Memory B cell (primary cell): Measurements from ENCODE around the gene SASH3.
A peak's percentile ranks its signal among the peaks of the same experiment; 100 is the strongest.

ENCODE experiments used
- ATAC-seq: fragments of 150-1000 bp; cut with Tn5 transposase; 2 replicates; pipeline ENCODE4 v1.10.0; 2021; ENCODE audit warnings: low read depth, mild to moderate bottlenecking, moderate library complexity
- DNase-seq, 2 donors: peaks; one replicate each; pipeline ENCODE4 v3.0.0; 2022; ENCODE audit warnings: low spot score in 2 of 2
- H3K27ac Mint-ChIP-seq: one replicate; pipeline ENCODE4 v1.8.0; 2022; ENCODE audit warnings: mild to moderate bottlenecking, moderate library complexity, mixed read lengths
- H3K27me3 Mint-ChIP-seq: one replicate; pipeline ENCODE4 v1.8.0; 2022; ENCODE audit warnings: mixed read lengths
- H3K36me3 Mint-ChIP-seq: one replicate; pipeline ENCODE4 v1.8.0; 2022; ENCODE audit warnings: mild to moderate bottlenecking, mixed read lengths
- H3K4me1 Mint-ChIP-seq: one replicate; pipeline ENCODE4 v1.8.0; 2022; ENCODE audit warnings: mixed read lengths
- H3K4me3 Mint-ChIP-seq: one replicate; pipeline ENCODE4 v1.8.0; 2022; ENCODE audit warnings: mild to moderate bottlenecking, moderate library complexity, mixed read lengths
- H3K9me3 Mint-ChIP-seq: one replicate; pipeline ENCODE4 v1.8.0; 2022; ENCODE audit warnings: mixed read lengths

The SASH3 gene

GRCh38 chrX:129825746-129826505 lies 46.2 kb downstream of the SASH3 start:
- no peaks in the 10 kb centered on the region for H3K9me3 Mint-ChIP-seq
- H3K36me3 Mint-ChIP-seq: peaks cover 5% of the 10 kb centered on the region
- peaks cover 5% of the 10 kb centered on the region for H3K4me1 Mint-ChIP-seq
- peak; percentile 66 for ATAC-seq
- DNase-seq: no peak
- H3K4me3 Mint-ChIP-seq: no peak overlapping the region
- no peaks in the 10 kb centered on the region for H3K27me3 Mint-ChIP-seq
- H3K27ac Mint-ChIP-seq: no peak overlapping the region

- Mint-ChIP-seq H3K9me3 (no peaks in the 10 kb centered on the region), H3K4me1 (peaks cover 5% of the 10 kb centered on the region), H3K4me3 (no peak overlapping the region), H3K27ac (peak overlapping the region; percentile 68), H3K27me3 (no peaks in the 10 kb centered on the region), H3K36me3 (peaks cover 5% of the 10 kb centered on the region)
- DNase-seq (no peak), ATAC-seq (no peak)
Observed at GRCh38 chrX:129830494-129830893, 50.7 kb downstream of the SASH3 start.

DNA sequence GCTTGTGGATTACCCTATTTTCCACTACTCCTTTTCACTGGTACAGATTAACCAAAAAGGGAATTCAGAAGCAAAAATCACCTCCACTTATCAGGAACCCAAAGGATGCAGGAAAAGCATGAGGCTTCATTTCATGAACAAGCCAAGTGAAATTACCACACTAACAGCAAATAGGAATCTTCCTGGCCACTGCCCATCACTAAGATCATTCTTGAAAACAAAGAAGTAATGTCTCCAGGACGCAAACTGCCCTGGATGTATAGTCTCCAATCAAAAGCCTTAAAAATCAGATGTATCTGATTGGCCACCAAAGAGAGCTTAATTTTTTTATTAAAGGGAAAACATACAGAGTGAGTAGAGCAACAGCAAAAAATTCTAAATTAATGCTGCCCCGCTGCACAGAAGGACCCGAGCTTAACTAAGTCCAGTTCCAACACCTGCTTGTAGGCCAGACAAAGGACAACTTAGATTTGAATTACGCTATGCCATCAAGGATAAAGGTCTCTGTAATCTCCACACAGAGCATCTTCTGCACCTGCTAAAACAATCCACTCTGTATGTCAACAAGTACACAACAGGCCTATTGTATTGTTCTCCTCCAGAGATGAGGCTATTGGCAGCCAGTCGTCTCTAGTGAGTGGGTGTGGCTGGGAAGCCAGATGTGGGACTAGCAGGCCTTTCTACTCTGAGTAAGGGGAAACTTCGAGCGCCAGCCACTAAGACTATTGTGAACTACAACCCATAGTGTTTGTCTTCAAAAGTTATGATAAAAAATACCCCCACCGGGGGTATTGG lies 51.5 kb downstream of the SASH3 start:
- Mint-ChIP-seq H3K27ac (peak overlapping the region; percentile 68), H3K27me3 (no peaks in the 10 kb centered on the region), H3K4me3 (no peak overlapping the region), H3K36me3 (peaks cover 5% of the 10 kb centered on the region), H3K9me3 (no peaks in the 10 kb centered on the region), H3K4me1 (peaks cover 1% of the 10 kb centered on the region)
- ATAC-seq (no peak), DNase-seq (no peak)

DNA sequence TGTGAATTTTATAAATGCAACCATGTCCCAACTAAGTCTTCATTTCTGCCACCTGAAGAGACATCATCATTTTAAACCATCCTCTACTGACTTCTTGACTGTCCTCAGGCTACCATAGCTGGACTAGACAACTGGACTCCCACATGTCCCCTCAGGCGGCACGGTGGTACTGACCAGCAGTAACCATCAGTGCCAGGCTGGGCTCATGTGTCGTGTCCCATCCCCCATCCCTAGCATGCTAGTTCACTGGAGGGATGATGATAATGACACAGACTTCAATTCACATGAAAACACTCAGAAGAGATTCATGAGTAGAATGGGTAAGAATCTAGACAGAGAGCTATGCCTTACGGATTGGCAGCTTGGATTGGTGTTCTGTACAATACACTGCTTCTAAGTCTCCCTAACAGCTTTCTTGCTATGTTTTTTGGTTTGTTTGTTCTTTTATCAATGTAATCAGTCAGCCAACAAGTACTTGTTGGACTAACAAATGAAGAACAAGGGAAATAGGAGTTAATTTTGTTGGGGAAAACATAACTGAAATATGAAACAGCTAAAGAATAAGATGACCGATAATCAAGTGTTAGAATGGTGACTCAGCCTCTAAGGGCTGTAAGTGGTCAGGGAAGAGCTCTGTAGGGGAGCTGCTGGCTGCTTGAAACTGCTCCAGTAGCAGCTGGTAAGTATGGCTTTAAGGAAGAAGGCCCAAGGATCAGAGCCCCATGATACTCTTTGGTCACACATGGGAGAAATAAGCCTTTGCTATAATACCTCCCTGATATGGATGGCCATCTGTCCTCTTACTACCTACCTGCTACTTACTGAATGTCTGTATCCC lies 53.6 kb downstream of the SASH3 start:
- Mint-ChIP-seq H3K4me1 (no peaks in the 10 kb centered on the region), H3K27ac (no peak overlapping the region), H3K4me3 (no peak overlapping the region), H3K27me3 (no peaks in the 10 kb centered on the region), H3K9me3 (no peaks in the 10 kb centered on the region), H3K36me3 (peaks cover 2% of the 10 kb centered on the region)
- no peak for ATAC-seq
- DNase-seq: no peak

- DNase-seq: no peak
- no peak overlapping the region for H3K27ac Mint-ChIP-seq
- H3K4me1 Mint-ChIP-seq: peaks cover 3% of the 10 kb centered on the region
- no peak for ATAC-seq
- H3K4me3 Mint-ChIP-seq: no peak overlapping the region
- peaks cover 2% of the 10 kb centered on the region for H3K36me3 Mint-ChIP-seq
- no peaks in the 10 kb centered on the region for H3K27me3 Mint-ChIP-seq
- H3K9me3 Mint-ChIP-seq: no peaks in the 10 kb centered on the region
Observed at GRCh38 chrX:129836827-129837226, 57.1 kb downstream of the SASH3 start.

DNA sequence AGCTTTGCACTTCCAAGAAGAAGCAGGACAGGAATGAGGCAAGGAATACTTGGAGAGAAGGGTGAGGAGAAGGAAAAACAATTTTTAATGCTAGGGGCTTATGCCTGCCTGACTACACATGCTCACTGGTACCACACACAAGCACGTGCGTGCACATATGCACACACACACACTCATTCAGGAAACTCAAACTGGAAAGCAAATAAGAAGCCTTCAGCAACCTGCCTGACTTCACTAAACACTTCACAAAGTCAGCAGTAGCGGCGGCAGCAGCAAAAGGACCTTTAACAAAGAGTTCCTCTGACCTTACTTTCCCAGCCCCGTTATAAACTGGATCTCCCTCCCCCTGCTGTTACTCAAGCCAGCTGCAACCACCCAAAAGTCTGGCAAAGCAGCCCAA lies 60.6 kb downstream of the SASH3 start:
- DNase-seq (no peak), ATAC-seq (no peak)
- no peak overlapping the region for H3K4me3 Mint-ChIP-seq
- peaks cover 2% of the 10 kb centered on the region for H3K36me3 Mint-ChIP-seq
- peaks cover 6% of the 10 kb centered on the region for H3K4me1 Mint-ChIP-seq
- H3K9me3 Mint-ChIP-seq: no peaks in the 10 kb centered on the region
- H3K27me3 Mint-ChIP-seq: peaks cover 1% of the 10 kb centered on the region
- no peak overlapping the region for H3K27ac Mint-ChIP-seq

- no peaks in the 10 kb centered on the region for H3K9me3 Mint-ChIP-seq
- peaks cover 6% of the 10 kb centered on the region for H3K4me1 Mint-ChIP-seq
- H3K4me3 Mint-ChIP-seq: peak overlapping the region; percentile 92
- no peak overlapping the region for H3K27ac Mint-ChIP-seq
- no peaks in the 10 kb centered on the region for H3K36me3 Mint-ChIP-seq
- peaks cover 3% of the 10 kb centered on the region for H3K27me3 Mint-ChIP-seq
- ATAC-seq: no peak
- DNase-seq: no peak
Observed at GRCh38 chrX:129842510-129843208, 62.9 kb downstream of the SASH3 start.

- Mint-ChIP-seq H3K9me3 (no peaks in the 10 kb centered on the region), H3K27me3 (peaks cover 3% of the 10 kb centered on the region), H3K4me1 (peaks cover 6% of the 10 kb centered on the region), H3K27ac (no peak overlapping the region), H3K4me3 (peak overlapping the region; percentile 92), H3K36me3 (no peaks in the 10 kb centered on the region)
- DNase-seq: no peak
- no peak for ATAC-seq
Observed at GRCh38 chrX:129843209-129843458, 63.4 kb downstream of the SASH3 start.

GRCh38 chrX:129843459-129844306 lies 63.9 kb downstream of the SASH3 start, which contains the start of gene ZDHHC9:
ZDHHC9 (minus strand) TSS chrX:129843886; CDS start chrX:129841945, 1,941 bp downstream.
- peaks cover 6% of the 10 kb centered on the region for H3K4me1 Mint-ChIP-seq
- H3K4me3 Mint-ChIP-seq: peak within 1 kb of the TSS; percentile 92
- H3K9me3 Mint-ChIP-seq: no peaks in the 10 kb centered on the region
- peaks cover 3% of the 10 kb centered on the region for H3K27me3 Mint-ChIP-seq
- H3K36me3 Mint-ChIP-seq: no peaks in the 10 kb centered on the region
- peak; percentile 97 for ATAC-seq
- peak within 1 kb of the TSS; percentile 82 for H3K27ac Mint-ChIP-seq
- DNase-seq: peak; percentile 77 to 80
